Thyroid gland (tissue), 4 donors: ENCODE data around the gene HAUS6.

Experiments used
- POLR2A ChIP-seq, 2 donors: fragments of 450-650 bp; IDR thresholded peaks; one replicate each; pipeline ENCODE4 v1.6.1; 2017; ENCODE audit warnings: antibody characterized with exemption in 2 of 2, mild to moderate bottlenecking in 2 of 2, moderate library complexity in 1 of 2
- TF ChIP-seq, protein P1 (sequence below), 6 experiments: fragments of 200-600 bp in 3 of 6; fragments of 450-650 bp in 3 of 6; sonication (generic) in 3 of 6; IDR thresholded peaks; one replicate each; pipeline ENCODE4 v1.5.1; 2016 to 2019; ENCODE audit warnings: antibody characterized with exemption in 6 of 6, mild to moderate bottlenecking in 2 of 6, inconsistent platforms in 1 of 6, moderate library complexity in 1 of 6

- TF ChIP-seq, protein P1, sequence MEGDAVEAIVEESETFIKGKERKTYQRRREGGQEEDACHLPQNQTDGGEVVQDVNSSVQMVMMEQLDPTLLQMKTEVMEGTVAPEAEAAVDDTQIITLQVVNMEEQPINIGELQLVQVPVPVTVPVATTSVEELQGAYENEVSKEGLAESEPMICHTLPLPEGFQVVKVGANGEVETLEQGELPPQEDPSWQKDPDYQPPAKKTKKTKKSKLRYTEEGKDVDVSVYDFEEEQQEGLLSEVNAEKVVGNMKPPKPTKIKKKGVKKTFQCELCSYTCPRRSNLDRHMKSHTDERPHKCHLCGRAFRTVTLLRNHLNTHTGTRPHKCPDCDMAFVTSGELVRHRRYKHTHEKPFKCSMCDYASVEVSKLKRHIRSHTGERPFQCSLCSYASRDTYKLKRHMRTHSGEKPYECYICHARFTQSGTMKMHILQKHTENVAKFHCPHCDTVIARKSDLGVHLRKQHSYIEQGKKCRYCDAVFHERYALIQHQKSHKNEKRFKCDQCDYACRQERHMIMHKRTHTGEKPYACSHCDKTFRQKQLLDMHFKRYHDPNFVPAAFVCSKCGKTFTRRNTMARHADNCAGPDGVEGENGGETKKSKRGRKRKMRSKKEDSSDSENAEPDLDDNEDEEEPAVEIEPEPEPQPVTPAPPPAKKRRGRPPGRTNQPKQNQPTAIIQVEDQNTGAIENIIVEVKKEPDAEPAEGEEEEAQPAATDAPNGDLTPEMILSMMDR (IDR thresholded peaks at IDR 0.05) = no peak
- TF ChIP-seq POLR2A (IDR thresholded peaks at IDR 0.05) = no peak
Observed at GRCh38 chr9:19022206-19022605, 80.5 kb downstream of the HAUS6 start.
